GM23248 (cell line): ENCODE data around the gene TUBB6. TPM values are rescaled to one million over a fixed set of nuclear protein-coding genes. Genes with fewer than 3 reads are reported as not detected.

Experiments
- DNase-seq: peaks from one replicate; pipeline ENCODE4 v3.0.0-alpha.2; 2015
- H2AFZ ChIP-seq: fragments of 200-600 bp; sonication (generic); 2 replicates; pipeline ENCODE4 v1.6.1; 2016; ENCODE audit warnings: antibody characterized with exemption
- H3F3A ChIP-seq: fragments of 200-600 bp; sonication (generic); 2 replicates; pipeline ENCODE4 v1.6.1; 2016; ENCODE audit warnings: mild to moderate bottlenecking, antibody characterized with exemption, mixed run types; ENCODE audit not compliant: insufficient read depth
- H3K27ac ChIP-seq: fragments of 200-600 bp; sonication (generic); 2 replicates; pipeline ENCODE4 v1.5.1; 2016; ENCODE audit warnings: mild to moderate bottlenecking
- H3K27me3 ChIP-seq: fragments of 200-600 bp; sonication (generic); replicated peaks from 2 replicates; pipeline ENCODE4 v1.6.1; 2016; ENCODE audit warnings: mild to moderate bottlenecking; ENCODE audit not compliant: insufficient read depth
- H3K36me3 ChIP-seq: fragments of 200-600 bp; sonication (generic); 2 replicates; pipeline ENCODE4 v1.6.1; 2016; ENCODE audit warnings: low read depth, mild to moderate bottlenecking
- H3K4me1 ChIP-seq: fragments of 200-600 bp; sonication (generic); 2 replicates; pipeline ENCODE4 v1.6.1; 2016; ENCODE audit warnings: mild to moderate bottlenecking; ENCODE audit not compliant: insufficient read depth
- H3K4me2 ChIP-seq: fragments of 200-600 bp; sonication (generic); one replicate; pipeline ENCODE4 v1.6.1; 2016; ENCODE audit warnings: mild to moderate bottlenecking; ENCODE audit not compliant: unreplicated experiment
- H3K4me3 ChIP-seq: fragments of 200-600 bp; sonication (generic); 2 replicates; pipeline ENCODE4 v1.5.1; 2016; ENCODE audit warnings: mild to moderate bottlenecking
- H3K79me2 ChIP-seq: fragments of 200-600 bp; sonication (generic); 2 replicates; pipeline ENCODE4 v1.6.1; 2016; ENCODE audit warnings: mild to moderate bottlenecking; ENCODE audit not compliant: insufficient read depth
- H3K9ac ChIP-seq: fragments of 200-600 bp; sonication (generic); 2 replicates; pipeline ENCODE4 v1.6.1; 2016; ENCODE audit warnings: mild to moderate bottlenecking
- H3K9me2 ChIP-seq: fragments of 200-600 bp; sonication (generic); 2 replicates; pipeline ENCODE4 v1.6.1; 2016; ENCODE audit warnings: mixed run types, mild to moderate bottlenecking, moderate library complexity; ENCODE audit not compliant: insufficient read depth
- H3K9me3 ChIP-seq: fragments of 200-600 bp; sonication (generic); one replicate; pipeline ENCODE4 v1.6.1; 2017; ENCODE audit warnings: low read depth
- H4K20me1 ChIP-seq: fragments of 200-600 bp; sonication (generic); 2 replicates; pipeline ENCODE4 v1.6.0; 2016; ENCODE audit not compliant: insufficient read depth
- EZH2 ChIP-seq: fragments of 200-600 bp; sonication (generic); IDR thresholded peaks from 2 replicates; pipeline ENCODE4 v1.6.1; 2018; ENCODE audit warnings: antibody characterized with exemption, mild to moderate bottlenecking; ENCODE audit not compliant: insufficient read depth, poor library complexity, severe bottlenecking
- EZH2phosphoT487 ChIP-seq: fragments of 200-600 bp; sonication (generic); IDR thresholded peaks from 2 replicates; pipeline ENCODE4 v1.6.1; 2018; ENCODE audit warnings: antibody characterized with exemption, moderate library complexity, mild to moderate bottlenecking, low read depth; ENCODE audit not compliant: insufficient read depth
- WGBS, 2 experiments: methylation state at CpG; one replicate each; pipeline ENCODE4 v1.1.6; 2015 to 2017; ENCODE audit warnings: low lambda C conversion rate in 2 of 2, low coverage in 1 of 2; ENCODE audit errors: missing lambda C conversion rate in 2 of 2; 5-methylcytosine and 5-hydroxymethylcytosine counted together
- in situ Hi-C: fragments of 300-500 bp; cut with MboI; formaldehyde crosslinking; loops from 2 replicates; pipeline ENCODE4 v1.15.0; 2020
- polyA plus RNA-seq: library from polyadenylated mRNA; unstranded; fragments of >200 nt; fragmentation: Nextera tagmentation; extraction: Ambion mirVana; gene quantifications from 2 replicates; pipeline ENCODE4 v1.2.1, GENCODE V29; 2016
- total RNA-seq: library from RNA; depleted of rRNA; stranded (reverse); fragments of >200 nt; shearing (Covaris generic); gene quantifications from 2 replicates; pipeline ENCODE4 v1.2.3, GENCODE V29; 2014

The TUBB6 gene
- total and polyA plus RNA-seq, 2 experiments from 2014 or later, result 456 to 817 TPM

- in situ Hi-C loops, result no loop called here
- peak; percentile 97 for DNase-seq
- H3K27me3 ChIP-seq, result no peaks in the 10 kb centered on the region
- WGBS, 2 experiments, result 4% methylated on average over 30 of the region's 30 CpGs
- H3K4me3 ChIP-seq, result peak overlapping the region; percentile 74
- peaks cover 41% of the 10 kb centered on the region for H3K4me1 ChIP-seq
- no peaks in the 10 kb centered on the region for H3K9me3 ChIP-seq
- peak overlapping the region; percentile 99 for H3K27ac ChIP-seq
- H3K9me2 ChIP-seq, result no peaks in the 10 kb centered on the region
- peaks cover 17% of the 10 kb centered on the region for H3K79me2 ChIP-seq
- H3F3A ChIP-seq, result peaks cover 24% of the 10 kb centered on the region
- H2AFZ ChIP-seq, result peak overlapping the region; percentile 78
- TF ChIP-seq EZH2phosphoT487 (no peak), EZH2 (no peak)
- H3K36me3 ChIP-seq, result no peaks in the 10 kb centered on the region
- peak overlapping the region; percentile 96 for H3K4me2 ChIP-seq
- no peaks in the 10 kb centered on the region for H4K20me1 ChIP-seq
- H3K9ac ChIP-seq, result peak overlapping the region; percentile 95
Measured at GRCh38 chr18:12278741-12279682, 29.0 kb upstream of the TUBB6 start.

- Histone ChIP-seq H3K4me2 (peak overlapping the region; percentile 96), H3K36me3 (no peaks in the 10 kb centered on the region), H3K27ac (peak overlapping the region; percentile 99), H3K27me3 (no peaks in the 10 kb centered on the region), H3K79me2 (peaks cover 17% of the 10 kb centered on the region), H4K20me1 (no peaks in the 10 kb centered on the region), H2AFZ (peak overlapping the region; percentile 78), H3F3A (peaks cover 24% of the 10 kb centered on the region), H3K9me2 (no peaks in the 10 kb centered on the region), H3K4me1 (peaks cover 41% of the 10 kb centered on the region), H3K9ac (peak overlapping the region; percentile 95), H3K9me3 (no peaks in the 10 kb centered on the region), H3K4me3 (peak overlapping the region; percentile 74)
- 82 to 83% methylated on average over 16 of the region's 16 CpGs for WGBS, 2 experiments
- in situ Hi-C loops, result no loop called here
- no peak for DNase-seq
- TF ChIP-seq EZH2phosphoT487 (no peak), EZH2 (no peak)
Measured at GRCh38 chr18:12279781-12280531, 28.1 kb upstream of the TUBB6 start.

- 0 out of 2 replicates have a peak overlapping the region, but pooled peaks have one; percentile 12 for H2AFZ ChIP-seq
- 73 to 74% methylated on average over 1 of the region's 1 CpG for WGBS, 2 experiments
Measured at GRCh38 chr18:12281861-12282260, 26.2 kb upstream of the TUBB6 start.

GRCh38 chr18:12282442-12283039 lies 25.5 kb upstream of the TUBB6 start:
- TF ChIP-seq EZH2phosphoT487 (no peak), EZH2 (no peak)
- H3K79me2 ChIP-seq, result peaks cover 17% of the 10 kb centered on the region
- peaks cover 24% of the 10 kb centered on the region for H3F3A ChIP-seq
- H3K9me3 ChIP-seq, result no peaks in the 10 kb centered on the region
- H2AFZ ChIP-seq, result peak overlapping the region; percentile 12; the same call in 1 of the 2 replicates
- no peaks in the 10 kb centered on the region for H3K27me3 ChIP-seq
- 59 to 64% methylated on average over 9 of the region's 9 CpGs for WGBS, 2 experiments
- peak overlapping the region; percentile 71 for H3K4me2 ChIP-seq
- no peaks in the 10 kb centered on the region for H3K36me3 ChIP-seq
- no peaks in the 10 kb centered on the region for H3K9me2 ChIP-seq
- H3K4me3 ChIP-seq, result peak overlapping the region; percentile 36
- no peaks in the 10 kb centered on the region for H4K20me1 ChIP-seq
- in situ Hi-C loops, result no loop called here
- H3K9ac ChIP-seq, result peak overlapping the region; percentile 76
- H3K4me1 ChIP-seq, result peaks cover 40% of the 10 kb centered on the region
- peak; percentile 93 for DNase-seq
- peak overlapping the region; percentile 94 for H3K27ac ChIP-seq

More at GRCh38 chr18:12281861-12282260, 26.2 kb upstream of the TUBB6 start:
- Histone ChIP-seq H3K27ac (peak overlapping the region; percentile 94), H3K4me2 (peak overlapping the region; percentile 71), H3K4me1 (peaks cover 41% of the 10 kb centered on the region), H3K9me3 (no peaks in the 10 kb centered on the region), H3K9ac (peak overlapping the region; percentile 76), H3K36me3 (no peaks in the 10 kb centered on the region), H3F3A (peaks cover 24% of the 10 kb centered on the region), H3K4me3 (peak overlapping the region; percentile 36), H3K9me2 (no peaks in the 10 kb centered on the region), H3K27me3 (no peaks in the 10 kb centered on the region), H4K20me1 (no peaks in the 10 kb centered on the region), H3K79me2 (peaks cover 17% of the 10 kb centered on the region)
- TF ChIP-seq EZH2, result no peak
- TF ChIP-seq EZH2phosphoT487, result no peak
- in situ Hi-C loops, result no loop called here
- DNase-seq, result no peak
